ENCODE data around the gene SMC2.

Gene SMC2

DNA sequence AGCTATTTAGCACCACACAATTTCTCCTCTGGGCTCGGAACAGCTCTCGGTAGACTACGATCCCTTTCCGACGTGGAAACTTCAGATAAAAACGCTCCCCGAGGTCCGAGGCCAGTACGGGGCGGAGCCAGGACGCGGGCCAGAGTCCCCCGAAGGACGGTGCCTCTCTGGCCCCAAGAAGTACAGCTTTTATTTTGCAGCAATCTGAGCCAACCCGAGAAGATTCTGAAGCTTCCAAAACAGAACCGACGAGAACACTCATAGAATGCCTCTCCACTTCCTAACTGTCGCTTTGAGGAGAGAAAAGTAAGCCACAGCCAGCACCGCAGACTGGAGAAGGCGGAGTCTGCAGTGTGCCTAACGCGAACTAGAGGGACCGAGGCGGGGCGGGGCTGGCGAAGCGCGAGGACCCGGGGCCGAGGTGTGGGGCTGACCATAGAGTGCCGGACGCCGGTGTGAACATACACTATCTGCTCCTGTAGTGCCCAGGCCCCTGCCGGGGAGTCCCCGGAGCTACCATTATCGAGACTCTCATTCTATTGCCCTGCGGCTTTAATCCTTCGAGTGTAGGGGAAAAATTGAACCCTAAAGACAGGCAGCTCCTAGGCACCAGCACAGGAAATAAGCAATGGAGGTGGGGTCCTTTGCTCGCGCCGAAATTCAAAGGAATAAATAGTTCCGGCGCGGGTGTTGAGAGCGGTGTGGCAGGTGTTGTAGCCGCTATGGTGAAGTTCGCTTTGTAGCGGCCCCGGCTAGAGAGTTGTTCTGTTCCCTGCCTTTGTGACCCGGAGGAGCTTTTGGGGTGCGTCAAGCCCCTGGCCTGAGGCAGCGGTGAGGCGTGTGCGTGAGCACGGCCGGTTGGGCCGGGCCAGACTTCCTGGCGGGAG, at the start of gene SMC2:
Gene SMC2, plus strand, starts transcription at position 663 of the 887 bp plus-strand sequence. CDS start 1,076 bp downstream, outside the sequence.
- TF ChIP-seq CTCF (IDR thresholded peaks at IDR 0.05; ENCODE audit: borderline replicate concordance, control extremely low read depth, extremely low read depth, insufficient read depth, missing control alignments): no peak
- in situ Hi-C loops (cut with MboI; ENCODE audit: low sequenced_read_pairs, unreplicated experiment): no loop called here
- peak; percentile 90 for DNase-seq (ENCODE audit: low spot score)

GRCh38 chr9:104068546-104068945, 25.6 kb upstream of the SMC2 start:
- DNase-seq (ENCODE audit: low spot score): no peak
- in situ Hi-C loops (cut with MboI; ENCODE audit: low sequenced_read_pairs, unreplicated experiment): no loop called here
- TF ChIP-seq CTCF (IDR thresholded peaks at IDR 0.05; ENCODE audit: borderline replicate concordance, control extremely low read depth, extremely low read depth, insufficient read depth, missing control alignments): no peak

GRCh38 chr9:104069288-104069687, 24.8 kb upstream of the SMC2 start:
- DNase-seq (ENCODE audit: low spot score): no peak
- in situ Hi-C loops (cut with MboI; ENCODE audit: low sequenced_read_pairs, unreplicated experiment): no loop called here
- no peak for TF ChIP-seq CTCF (IDR thresholded peaks at IDR 0.05; ENCODE audit: borderline replicate concordance, control extremely low read depth, extremely low read depth, insufficient read depth, missing control alignments)

- in situ Hi-C loops (cut with MboI; ENCODE audit: low sequenced_read_pairs, unreplicated experiment): no loop called here
- TF ChIP-seq CTCF (IDR thresholded peaks at IDR 0.05; ENCODE audit: borderline replicate concordance, control extremely low read depth, extremely low read depth, insufficient read depth, missing control alignments): no peak
- DNase-seq (ENCODE audit: low spot score): no peak
Measured at GRCh38 chr9:104071589-104071988, 22.5 kb upstream of the SMC2 start.

- TF ChIP-seq CTCF (IDR thresholded peaks at IDR 0.05; ENCODE audit: borderline replicate concordance, control extremely low read depth, extremely low read depth, insufficient read depth, missing control alignments): no peak
- DNase-seq (ENCODE audit: low spot score): no peak
- in situ Hi-C loops (cut with MboI; ENCODE audit: low sequenced_read_pairs, unreplicated experiment): no loop called here
Measured at GRCh38 chr9:104073098-104073769, 20.9 kb upstream of the SMC2 start.

- TF ChIP-seq CTCF (IDR thresholded peaks at IDR 0.05; ENCODE audit: borderline replicate concordance, control extremely low read depth, extremely low read depth, insufficient read depth, missing control alignments): no peak
- no peak for DNase-seq (ENCODE audit: low spot score)
- in situ Hi-C loops (cut with MboI; ENCODE audit: low sequenced_read_pairs, unreplicated experiment): no loop called here
Measured at GRCh38 chr9:104073770-104074133, 20.4 kb upstream of the SMC2 start.
